ENCODE data around the gene MACROD1.

GRCh38 chr11:64170419-64170818 is 4.5 kb upstream of the MACROD1 start:
- TF ChIP-seq, protein P1, sequence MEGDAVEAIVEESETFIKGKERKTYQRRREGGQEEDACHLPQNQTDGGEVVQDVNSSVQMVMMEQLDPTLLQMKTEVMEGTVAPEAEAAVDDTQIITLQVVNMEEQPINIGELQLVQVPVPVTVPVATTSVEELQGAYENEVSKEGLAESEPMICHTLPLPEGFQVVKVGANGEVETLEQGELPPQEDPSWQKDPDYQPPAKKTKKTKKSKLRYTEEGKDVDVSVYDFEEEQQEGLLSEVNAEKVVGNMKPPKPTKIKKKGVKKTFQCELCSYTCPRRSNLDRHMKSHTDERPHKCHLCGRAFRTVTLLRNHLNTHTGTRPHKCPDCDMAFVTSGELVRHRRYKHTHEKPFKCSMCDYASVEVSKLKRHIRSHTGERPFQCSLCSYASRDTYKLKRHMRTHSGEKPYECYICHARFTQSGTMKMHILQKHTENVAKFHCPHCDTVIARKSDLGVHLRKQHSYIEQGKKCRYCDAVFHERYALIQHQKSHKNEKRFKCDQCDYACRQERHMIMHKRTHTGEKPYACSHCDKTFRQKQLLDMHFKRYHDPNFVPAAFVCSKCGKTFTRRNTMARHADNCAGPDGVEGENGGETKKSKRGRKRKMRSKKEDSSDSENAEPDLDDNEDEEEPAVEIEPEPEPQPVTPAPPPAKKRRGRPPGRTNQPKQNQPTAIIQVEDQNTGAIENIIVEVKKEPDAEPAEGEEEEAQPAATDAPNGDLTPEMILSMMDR (IDR thresholded peaks at IDR 0.05; ENCODE audit: poor library complexity), result no peak
- TF ChIP-seq EZH2phosphoT487 (IDR thresholded peaks at IDR 0.05; ENCODE audit: low read depth, severe bottlenecking, unreplicated experiment) (no peak), EZH2 (IDR thresholded peaks at IDR 0.05; ENCODE audit: borderline replicate concordance) (no peak)

Measured in hepatocyte (in vitro differentiated cells).